Measurements from ENCODE around the gene AKAP13. TPM values are rescaled to one million over a fixed set of nuclear protein-coding genes. Genes with fewer than 3 reads are reported as not detected.
A peak's percentile ranks its signal among the peaks of the same experiment; 100 is the strongest.

AKAP13 gene
- polyA plus RNA-seq, 1 of the 3 experiments (the other 2 are of a cell fraction), result 8.4 TPM

DNA sequence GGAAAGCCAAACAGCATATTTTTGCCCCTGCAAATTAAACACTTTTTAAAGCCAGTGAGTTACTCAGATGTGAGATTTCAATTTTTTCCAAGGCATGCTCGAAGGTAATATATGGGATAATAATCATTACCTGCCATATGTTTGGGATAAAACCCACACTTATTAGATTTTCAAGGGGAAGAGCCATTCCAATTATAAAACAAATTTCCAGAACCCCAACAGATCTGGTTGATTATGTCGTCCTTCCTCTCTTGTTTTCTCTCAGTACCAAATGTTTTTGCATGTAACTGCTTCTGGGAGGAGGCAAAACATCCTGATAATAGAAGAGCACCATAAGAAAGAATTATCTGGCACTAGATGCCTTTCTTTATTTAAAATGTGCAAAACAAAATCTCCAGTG is 115.1 kb downstream of the AKAP13 start:
- TF ChIP-seq MXI1 (IDR thresholded peaks at IDR 0.05; ENCODE audit: low read depth, low read length) (no peak; the same call in 1 of the 2 replicates), ELF1 (IDR thresholded peaks at IDR 0.05) (no peak), TCF12 (IDR thresholded peaks at IDR 0.05) (peak; percentile 45; the same call in 1 of the 2 replicates), RCOR1 (IDR thresholded peaks at IDR 0.05; ENCODE audit: low read length) (peak; percentile 84), RXRA (IDR thresholded peaks at IDR 0.05; ENCODE audit: borderline replicate concordance, low read depth) (no peak), CHD2 (IDR thresholded peaks at IDR 0.05; ENCODE audit: low read length, partially characterized antibody) (peak; percentile 49), GATA2 (CRISPR knock-in tag; IDR thresholded peaks at IDR 0.05) (peak; percentile 72), EP300 (IDR thresholded peaks at IDR 0.05; ENCODE audit: borderline replicate concordance in 1 of 2, low read depth in 1 of 2, low read length in 1 of 2) (peak in 1 of 2 experiments; percentile 91; a peak in 2 of 4 replicates), FOXM1 (IDR thresholded peaks at IDR 0.05; ENCODE audit: low read depth) (no peak), FOXJ3 (CRISPR knock-in tag; IDR thresholded peaks at IDR 0.05) (peak; percentile 74; the same call in 1 of the 2 replicates), POLR2AphosphoS5 (IDR thresholded peaks at IDR 0.05; ENCODE audit: low read depth, low read length) (no peak), SIN3A (IDR thresholded peaks at IDR 0.05; ENCODE audit: borderline replicate concordance, low read depth, low read length) (no peak), TEAD4 (IDR thresholded peaks at IDR 0.05; ENCODE audit: borderline replicate concordance, insufficient read depth) (0 out of 2 replicates have a peak, but pooled peaks have one; percentile 18), YY1 (IDR thresholded peaks at IDR 0.05; ENCODE audit: low read depth) (no peak), RAD21 (IDR thresholded peaks at IDR 0.05; ENCODE audit: low read length) (peak; percentile 11; the same call in 1 of the 2 replicates)
- TF ChIP-seq, protein P1, sequence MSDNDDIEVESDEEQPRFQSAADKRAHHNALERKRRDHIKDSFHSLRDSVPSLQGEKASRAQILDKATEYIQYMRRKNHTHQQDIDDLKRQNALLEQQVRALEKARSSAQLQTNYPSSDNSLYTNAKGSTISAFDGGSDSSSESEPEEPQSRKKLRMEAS (IDR thresholded peaks at IDR 0.05; ENCODE audit: low read depth), result no peak

DNA sequence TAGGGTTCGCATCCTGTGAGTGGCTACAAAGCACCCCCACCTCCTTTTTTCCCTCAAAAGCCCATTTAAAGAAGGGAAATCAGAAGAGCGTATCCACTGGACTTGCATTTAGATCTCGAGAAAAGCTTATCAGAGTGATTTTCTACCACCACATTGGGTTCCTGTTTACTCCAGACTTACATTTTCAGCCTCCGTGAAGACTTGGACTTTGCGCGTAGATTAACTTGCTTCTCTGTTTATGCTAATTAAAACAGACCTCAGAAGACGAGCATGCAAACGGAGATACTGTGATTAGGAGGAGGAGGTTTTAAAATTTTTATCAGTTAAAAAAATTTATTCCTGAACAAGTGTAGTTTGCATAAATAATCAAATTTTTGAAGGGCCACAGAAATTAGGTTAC is 115.7 kb downstream of the AKAP13 start:
- Histone ChIP-seq H3K36me3 (replicated peaks in 1 of 2; ENCODE audit: control insufficient read depth in 1 of 2, insufficient read depth in 2 of 2, low read length in 1 of 2) (no peaks in the 10 kb centered on the region), H3F3A (replicated peaks; ENCODE audit: insufficient read depth) (peaks cover 4% of the 10 kb centered on the region), H3K9me3 (no peaks in the 10 kb centered on the region), H3K4me3 (ENCODE audit: low read depth in 2 of 2, low read length in 1 of 2) (no peak overlapping the region; a peak in 1 of 4 replicates), H3K4me2 (no peak overlapping the region), H2AFZ (ENCODE audit: low read depth) (no peak overlapping the region), H3K79me2 (ENCODE audit: insufficient read depth) (peaks cover 40% of the 10 kb centered on the region), H3K9ac (no peak overlapping the region), H3K27ac (ENCODE audit: low read depth in 2 of 2, low read length in 1 of 2) (peak overlapping the region in 1 of 2 experiments; percentile 98; a peak in 2 of 4 replicates), H4K20me1 (ENCODE audit: insufficient read depth) (peaks cover under 1% of the 10 kb centered on the region; the same call in 1 of the 2 replicates), H3K4me1 (ENCODE audit: control insufficient read depth in 1 of 2, insufficient read depth in 2 of 2, low read depth in 1 of 2, low read length in 1 of 2) (peaks cover 7 to 53% of the 10 kb centered on the region in 2 experiments; a peak in 3 of 4 replicates), H3K9me2 (no peaks in the 10 kb centered on the region), H3K27me3 (ENCODE audit: insufficient read depth) (no peaks in the 10 kb centered on the region)
- ChIA-PET POLR2A (no interaction called here), CTCF (interaction anchor here (1.0 to 3.3 kb wide), 6 partner anchors 8 to 199 kb away, joined by 3 to 12 read pairs (median 4); no protein-coding TSS in a partner anchor)
- 78% methylated on average over 8 of the region's 8 CpGs for WGBS (ENCODE audit: low lambda C conversion rate)
- DNase-seq, result no peak
- TF ChIP-seq, protein P2, sequence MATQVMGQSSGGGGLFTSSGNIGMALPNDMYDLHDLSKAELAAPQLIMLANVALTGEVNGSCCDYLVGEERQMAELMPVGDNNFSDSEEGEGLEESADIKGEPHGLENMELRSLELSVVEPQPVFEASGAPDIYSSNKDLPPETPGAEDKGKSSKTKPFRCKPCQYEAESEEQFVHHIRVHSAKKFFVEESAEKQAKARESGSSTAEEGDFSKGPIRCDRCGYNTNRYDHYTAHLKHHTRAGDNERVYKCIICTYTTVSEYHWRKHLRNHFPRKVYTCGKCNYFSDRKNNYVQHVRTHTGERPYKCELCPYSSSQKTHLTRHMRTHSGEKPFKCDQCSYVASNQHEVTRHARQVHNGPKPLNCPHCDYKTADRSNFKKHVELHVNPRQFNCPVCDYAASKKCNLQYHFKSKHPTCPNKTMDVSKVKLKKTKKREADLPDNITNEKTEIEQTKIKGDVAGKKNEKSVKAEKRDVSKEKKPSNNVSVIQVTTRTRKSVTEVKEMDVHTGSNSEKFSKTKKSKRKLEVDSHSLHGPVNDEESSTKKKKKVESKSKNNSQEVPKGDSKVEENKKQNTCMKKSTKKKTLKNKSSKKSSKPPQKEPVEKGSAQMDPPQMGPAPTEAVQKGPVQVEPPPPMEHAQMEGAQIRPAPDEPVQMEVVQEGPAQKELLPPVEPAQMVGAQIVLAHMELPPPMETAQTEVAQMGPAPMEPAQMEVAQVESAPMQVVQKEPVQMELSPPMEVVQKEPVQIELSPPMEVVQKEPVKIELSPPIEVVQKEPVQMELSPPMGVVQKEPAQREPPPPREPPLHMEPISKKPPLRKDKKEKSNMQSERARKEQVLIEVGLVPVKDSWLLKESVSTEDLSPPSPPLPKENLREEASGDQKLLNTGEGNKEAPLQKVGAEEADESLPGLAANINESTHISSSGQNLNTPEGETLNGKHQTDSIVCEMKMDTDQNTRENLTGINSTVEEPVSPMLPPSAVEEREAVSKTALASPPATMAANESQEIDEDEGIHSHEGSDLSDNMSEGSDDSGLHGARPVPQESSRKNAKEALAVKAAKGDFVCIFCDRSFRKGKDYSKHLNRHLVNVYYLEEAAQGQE (IDR thresholded peaks at IDR 0.05; ENCODE audit: low read depth, low read length), result no peak
- TF ChIP-seq, protein P3, sequence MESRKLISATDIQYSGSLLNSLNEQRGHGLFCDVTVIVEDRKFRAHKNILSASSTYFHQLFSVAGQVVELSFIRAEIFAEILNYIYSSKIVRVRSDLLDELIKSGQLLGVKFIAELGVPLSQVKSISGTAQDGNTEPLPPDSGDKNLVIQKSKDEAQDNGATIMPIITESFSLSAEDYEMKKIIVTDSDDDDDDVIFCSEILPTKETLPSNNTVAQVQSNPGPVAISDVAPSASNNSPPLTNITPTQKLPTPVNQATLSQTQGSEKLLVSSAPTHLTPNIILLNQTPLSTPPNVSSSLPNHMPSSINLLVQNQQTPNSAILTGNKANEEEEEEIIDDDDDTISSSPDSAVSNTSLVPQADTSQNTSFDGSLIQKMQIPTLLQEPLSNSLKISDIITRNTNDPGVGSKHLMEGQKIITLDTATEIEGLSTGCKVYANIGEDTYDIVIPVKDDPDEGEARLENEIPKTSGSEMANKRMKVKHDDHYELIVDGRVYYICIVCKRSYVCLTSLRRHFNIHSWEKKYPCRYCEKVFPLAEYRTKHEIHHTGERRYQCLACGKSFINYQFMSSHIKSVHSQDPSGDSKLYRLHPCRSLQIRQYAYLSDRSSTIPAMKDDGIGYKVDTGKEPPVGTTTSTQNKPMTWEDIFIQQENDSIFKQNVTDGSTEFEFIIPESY (IDR thresholded peaks at IDR 0.05; ENCODE audit: borderline replicate concordance, low read depth), result no peak
- no peak for TF ChIP-seq RAD21 (IDR thresholded peaks at IDR 0.05; ENCODE audit: low read length)
- no peak for TF ChIP-seq EZH2phosphoT487 (IDR thresholded peaks at IDR 0.05; ENCODE audit: borderline replicate concordance, low read depth)
- TF ChIP-seq, protein P1 (IDR thresholded peaks at IDR 0.05; ENCODE audit: low read depth), result no peak
- no peak for TF ChIP-seq SIN3A (IDR thresholded peaks at IDR 0.05; ENCODE audit: borderline replicate concordance, low read depth, low read length)
- TF ChIP-seq, protein P4, sequence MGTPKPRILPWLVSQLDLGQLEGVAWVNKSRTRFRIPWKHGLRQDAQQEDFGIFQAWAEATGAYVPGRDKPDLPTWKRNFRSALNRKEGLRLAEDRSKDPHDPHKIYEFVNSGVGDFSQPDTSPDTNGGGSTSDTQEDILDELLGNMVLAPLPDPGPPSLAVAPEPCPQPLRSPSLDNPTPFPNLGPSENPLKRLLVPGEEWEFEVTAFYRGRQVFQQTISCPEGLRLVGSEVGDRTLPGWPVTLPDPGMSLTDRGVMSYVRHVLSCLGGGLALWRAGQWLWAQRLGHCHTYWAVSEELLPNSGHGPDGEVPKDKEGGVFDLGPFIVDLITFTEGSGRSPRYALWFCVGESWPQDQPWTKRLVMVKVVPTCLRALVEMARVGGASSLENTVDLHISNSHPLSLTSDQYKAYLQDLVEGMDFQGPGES (IDR thresholded peaks at IDR 0.05; ENCODE audit: low read depth, low read length), result no peak

More for the DNA sequence above, 115.1 kb downstream of the AKAP13 start:
- Histone ChIP-seq H3K79me2 (ENCODE audit: insufficient read depth) (peaks cover 40% of the 10 kb centered on the region), H3K27ac (ENCODE audit: low read depth in 2 of 2, low read length in 1 of 2) (peak overlapping the region; percentile 73 to 98; a peak in 3 of 4 replicates), H2AFZ (ENCODE audit: low read depth) (no peak overlapping the region), H3K9ac (no peak overlapping the region), H3K27me3 (ENCODE audit: insufficient read depth) (no peaks in the 10 kb centered on the region), H4K20me1 (ENCODE audit: insufficient read depth) (no peaks in the 10 kb centered on the region), H3F3A (replicated peaks; ENCODE audit: insufficient read depth) (peaks cover 4% of the 10 kb centered on the region), H3K9me2 (no peaks in the 10 kb centered on the region), H3K4me3 (ENCODE audit: low read depth in 2 of 2, low read length in 1 of 2) (no peak overlapping the region; a peak in 1 of 4 replicates), H3K36me3 (replicated peaks in 1 of 2; ENCODE audit: control insufficient read depth in 1 of 2, insufficient read depth in 2 of 2, low read length in 1 of 2) (no peaks in the 10 kb centered on the region), H3K4me1 (ENCODE audit: control insufficient read depth in 1 of 2, insufficient read depth in 2 of 2, low read depth in 1 of 2, low read length in 1 of 2) (peaks cover 7 to 51% of the 10 kb centered on the region in 2 experiments; a peak in 3 of 4 replicates), H3K4me2 (no peak overlapping the region), H3K9me3 (no peaks in the 10 kb centered on the region)
- ChIA-PET POLR2A (no interaction called here), CTCF (interaction anchor here (2.0 to 3.3 kb wide), 3 partner anchors 9 to 199 kb away, joined by 8 to 21 read pairs (median 12); no protein-coding TSS in a partner anchor)
- 44% methylated on average over 2 of the region's 2 CpGs for WGBS (ENCODE audit: low lambda C conversion rate)
- peak; percentile 32 for DNase-seq

Data from SK-N-SH (cell line).